Uterus (tissue), 4 donors: ENCODE measurements around the gene HAUS8. TPM values are rescaled to one million over a fixed set of nuclear protein-coding genes. Genes with fewer than 3 reads are reported as not detected.

Experiments used
- DNase-seq, 2 donors: peaks; one replicate each; pipeline ENCODE4 v3.0.0-alpha.2; 2019 to 2020
- H3K27ac ChIP-seq, 2 donors: fragments of 200-600 bp; sonication (generic); 1 replicate in 1 of 2; 2 replicates in 1 of 2; pipeline ENCODE4 v1.5.1; 2016 to 2018
- H3K27me3 ChIP-seq, 2 donors: fragments of 200-600 bp; sonication (generic); one replicate each; pipeline ENCODE4 v1.5.1; 2018 to 2019; ENCODE audit warnings: control low read depth in 1 of 2
- H3K36me3 ChIP-seq, 2 donors: fragments of 200-600 bp; sonication (generic); one replicate each; pipeline ENCODE4 v1.5.1; 2019; ENCODE audit warnings: control low read depth in 1 of 2
- H3K4me1 ChIP-seq, 2 donors: fragments of 200-600 bp; sonication (generic); one replicate each; pipeline ENCODE4 v1.5.1; 2018 to 2019; ENCODE audit warnings: control low read depth in 1 of 2
- H3K4me3 ChIP-seq, 2 donors: fragments of 200-600 bp; sonication (generic); 1 replicate in 1 of 2; 2 replicates in 1 of 2; pipeline ENCODE4 v1.5.1; 2018 to 2019; ENCODE audit warnings: mild to moderate bottlenecking in 1 of 2
- H3K9me3 ChIP-seq, 2 donors: fragments of 200-600 bp; sonication (generic); one replicate each; pipeline ENCODE4 v1.5.1; 2019; ENCODE audit warnings: control low read depth in 1 of 2
- POLR2A ChIP-seq, 2 donors: fragments of 450-650 bp; IDR thresholded peaks; one replicate each; pipeline ENCODE4 v1.6.1; 2016; ENCODE audit warnings: antibody characterized with exemption in 2 of 2, mild to moderate bottlenecking in 1 of 2, moderate library complexity in 1 of 2
- intact Hi-C: fragments of 100-400 bp; cut with DNase I; formaldehyde crosslinking; loops from one replicate; pipeline ENCODE4 v1.15.1; 2023; ENCODE audit warnings: low total_unique reads
- total RNA-seq, 4 donors: library from RNA; depleted of rRNA in 3 of 4; stranded (reverse); fragments of >200 nt in 3 of 4; gene quantifications; one replicate each; pipeline versions ENCODE4 v1.1.0 to v1.2.4, GENCODE V29; 2014 to 2023
- TF ChIP-seq, protein P1 (sequence below), 4 experiments: fragments of 200-600 bp in 2 of 4; fragments of 450-650 bp in 2 of 4; sonication (generic) in 2 of 4; IDR thresholded peaks; one replicate each; pipeline ENCODE4 v1.5.1; 2016 to 2019; ENCODE audit warnings: antibody characterized with exemption in 4 of 4, mild to moderate bottlenecking in 2 of 4, moderate library complexity in 1 of 4
- donor health status: DM: yes; HTN: yes; CAD: no.

HAUS8 gene
- total RNA-seq, 4 donors from 2014 or later, result 2.6 to 11.5 (median 6.9) TPM

DNA sequence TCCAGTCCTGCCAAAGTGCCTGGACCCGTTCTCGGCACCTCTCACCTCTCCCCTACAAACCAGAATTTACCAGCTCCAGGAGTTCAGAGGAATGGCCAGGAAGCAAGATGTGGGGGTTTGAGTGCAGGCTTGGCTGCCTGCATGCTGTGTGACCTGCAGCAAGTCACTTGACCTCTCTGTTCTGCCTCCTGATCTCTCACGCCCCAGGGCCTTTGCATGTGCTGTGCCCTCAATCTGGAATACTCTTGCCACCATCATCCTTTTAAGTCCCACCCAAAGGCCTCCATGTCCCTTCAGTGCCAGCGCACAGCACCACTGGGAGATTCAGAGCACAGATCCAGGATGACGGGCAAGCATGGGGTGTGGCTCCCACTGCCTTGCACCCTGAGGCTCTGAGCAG, 43.7 kb upstream of the HAUS8 start:
- DNase-seq, result no peak
- Histone ChIP-seq H3K27ac (no peak overlapping the region), H3K9me3 (no peaks in the 10 kb centered on the region), H3K27me3 (no peaks in the 10 kb centered on the region), H3K4me3 (no peak overlapping the region), H3K4me1 (no peaks in the 10 kb centered on the region), H3K36me3 (no peaks in the 10 kb centered on the region)
- intact Hi-C loops, result no loop called here
- TF ChIP-seq POLR2A (IDR thresholded peaks at IDR 0.05), result no peak
- TF ChIP-seq, protein P1, sequence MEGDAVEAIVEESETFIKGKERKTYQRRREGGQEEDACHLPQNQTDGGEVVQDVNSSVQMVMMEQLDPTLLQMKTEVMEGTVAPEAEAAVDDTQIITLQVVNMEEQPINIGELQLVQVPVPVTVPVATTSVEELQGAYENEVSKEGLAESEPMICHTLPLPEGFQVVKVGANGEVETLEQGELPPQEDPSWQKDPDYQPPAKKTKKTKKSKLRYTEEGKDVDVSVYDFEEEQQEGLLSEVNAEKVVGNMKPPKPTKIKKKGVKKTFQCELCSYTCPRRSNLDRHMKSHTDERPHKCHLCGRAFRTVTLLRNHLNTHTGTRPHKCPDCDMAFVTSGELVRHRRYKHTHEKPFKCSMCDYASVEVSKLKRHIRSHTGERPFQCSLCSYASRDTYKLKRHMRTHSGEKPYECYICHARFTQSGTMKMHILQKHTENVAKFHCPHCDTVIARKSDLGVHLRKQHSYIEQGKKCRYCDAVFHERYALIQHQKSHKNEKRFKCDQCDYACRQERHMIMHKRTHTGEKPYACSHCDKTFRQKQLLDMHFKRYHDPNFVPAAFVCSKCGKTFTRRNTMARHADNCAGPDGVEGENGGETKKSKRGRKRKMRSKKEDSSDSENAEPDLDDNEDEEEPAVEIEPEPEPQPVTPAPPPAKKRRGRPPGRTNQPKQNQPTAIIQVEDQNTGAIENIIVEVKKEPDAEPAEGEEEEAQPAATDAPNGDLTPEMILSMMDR (IDR thresholded peaks at IDR 0.05), result no peak

DNA sequence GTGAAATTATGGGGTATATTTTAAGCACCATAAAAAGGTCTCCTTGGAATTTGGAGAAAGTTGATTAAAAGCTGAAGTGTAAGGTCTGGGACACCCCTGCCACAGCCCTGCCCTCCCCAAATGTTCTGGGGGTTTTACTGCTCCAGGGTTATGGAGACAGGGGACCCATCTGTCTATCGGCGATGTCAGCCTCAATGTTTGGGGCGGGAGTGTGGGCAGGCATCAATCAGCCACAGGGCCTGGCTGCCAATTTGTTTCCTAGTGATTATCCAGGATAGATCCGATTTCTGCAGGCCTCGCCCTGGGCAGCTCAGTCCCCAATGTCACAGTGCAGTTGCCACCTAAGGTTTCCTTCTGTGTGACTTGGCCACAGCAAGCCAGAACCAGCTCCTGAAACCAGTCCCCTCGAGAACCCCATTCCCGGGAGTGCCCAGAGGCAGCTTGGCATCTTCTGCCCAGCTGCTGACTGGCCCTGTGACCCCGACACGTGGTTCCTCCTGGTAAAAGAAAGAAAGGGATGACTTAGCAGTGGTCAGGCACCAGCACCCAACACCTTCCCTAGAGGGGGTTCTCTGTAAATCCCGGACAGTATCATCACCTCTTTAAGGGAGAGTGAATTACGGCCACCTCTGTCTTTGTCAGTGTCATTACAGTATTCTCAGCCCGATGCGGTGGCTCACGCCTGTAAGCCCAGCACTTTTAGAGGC, 41.9 kb upstream of the HAUS8 start:
- H3K27me3 ChIP-seq, result no peaks in the 10 kb centered on the region
- TF ChIP-seq POLR2A (IDR thresholded peaks at IDR 0.05), result no peak
- TF ChIP-seq, protein P1 (IDR thresholded peaks at IDR 0.05), result no peak
- intact Hi-C loops, result no loop called here
- no peak for DNase-seq
- no peaks in the 10 kb centered on the region for H3K9me3 ChIP-seq
- H3K4me1 ChIP-seq, result no peaks in the 10 kb centered on the region
- no peak overlapping the region for H3K4me3 ChIP-seq
- H3K36me3 ChIP-seq, result no peaks in the 10 kb centered on the region
- H3K27ac ChIP-seq, result peak overlapping the region in 1 of 2 donors; percentile 52

DNA sequence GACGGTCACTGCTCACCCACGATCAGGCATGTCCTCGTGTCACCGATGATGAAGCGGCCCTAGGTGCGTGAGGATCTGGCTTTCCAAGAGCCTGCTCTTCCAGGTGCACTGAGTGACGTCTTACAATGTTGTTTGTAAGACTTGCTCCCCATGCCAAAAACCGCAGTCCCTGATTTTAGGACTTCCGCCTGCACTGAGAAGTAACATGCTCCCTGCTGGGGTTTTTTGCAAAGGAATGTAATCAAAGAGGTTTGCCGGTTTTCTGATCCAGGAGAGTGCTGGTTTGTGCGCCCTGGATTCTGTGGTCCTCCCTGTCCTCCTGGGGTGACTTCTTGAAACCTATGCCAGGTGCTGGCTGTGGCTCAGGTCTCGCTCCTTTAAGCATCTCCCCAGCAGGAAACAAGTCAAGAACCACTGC, 39.2 kb upstream of the HAUS8 start:
- no peaks in the 10 kb centered on the region for H3K27me3 ChIP-seq
- intact Hi-C loops, result no loop called here
- no peaks in the 10 kb centered on the region for H3K36me3 ChIP-seq
- no peak overlapping the region for H3K4me3 ChIP-seq
- H3K27ac ChIP-seq, result no peak overlapping the region
- TF ChIP-seq, protein P1 (IDR thresholded peaks at IDR 0.05), result no peak
- no peak for TF ChIP-seq POLR2A (IDR thresholded peaks at IDR 0.05)
- no peak for DNase-seq
- no peaks in the 10 kb centered on the region for H3K9me3 ChIP-seq
- H3K4me1 ChIP-seq, result no peaks in the 10 kb centered on the region

DNA sequence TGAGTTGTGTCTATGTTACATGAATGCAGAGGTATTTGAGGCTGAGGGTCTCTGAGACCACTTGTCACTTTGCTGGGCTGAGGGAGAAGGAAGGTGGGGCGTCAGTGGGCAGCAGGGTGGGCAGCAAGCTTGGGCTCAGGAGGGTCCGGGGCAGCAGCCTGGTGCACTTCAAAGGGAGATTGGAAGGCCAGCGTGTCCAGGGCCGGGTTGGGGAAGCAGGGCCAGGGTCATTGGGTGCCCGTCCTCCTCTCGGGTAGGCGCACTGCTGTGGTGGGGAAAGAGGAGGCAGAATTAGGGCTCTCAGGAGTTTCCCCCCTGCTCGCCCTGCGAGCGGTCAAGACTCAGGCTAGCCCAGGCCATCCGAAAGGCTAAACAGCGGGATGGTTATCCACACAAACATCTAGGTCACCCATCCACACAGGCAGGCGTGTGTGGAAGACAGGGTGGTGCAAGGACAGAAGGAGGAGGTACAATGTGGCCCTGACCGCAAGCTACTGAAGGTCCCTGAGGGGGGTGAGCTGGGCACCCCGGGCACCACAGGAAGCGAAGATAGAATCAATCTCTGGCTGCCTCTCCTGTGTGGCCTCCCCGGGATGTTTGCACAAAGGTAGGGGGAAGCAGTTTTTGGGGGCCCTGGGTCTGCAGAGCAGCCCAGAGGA, 38.0 kb upstream of the HAUS8 start:
- Histone ChIP-seq H3K4me3 (no peak overlapping the region), H3K27me3 (no peaks in the 10 kb centered on the region), H3K27ac (peak overlapping the region in 1 of 2 donors; percentile 2), H3K36me3 (no peaks in the 10 kb centered on the region), H3K4me1 (peaks cover 0 to 3% of the 10 kb centered on the region in 2 donors), H3K9me3 (no peaks in the 10 kb centered on the region)
- intact Hi-C loops, result no loop called here
- no peak for DNase-seq
- TF ChIP-seq POLR2A (IDR thresholded peaks at IDR 0.05), result no peak
- TF ChIP-seq, protein P1 (IDR thresholded peaks at IDR 0.05), result no peak

DNA sequence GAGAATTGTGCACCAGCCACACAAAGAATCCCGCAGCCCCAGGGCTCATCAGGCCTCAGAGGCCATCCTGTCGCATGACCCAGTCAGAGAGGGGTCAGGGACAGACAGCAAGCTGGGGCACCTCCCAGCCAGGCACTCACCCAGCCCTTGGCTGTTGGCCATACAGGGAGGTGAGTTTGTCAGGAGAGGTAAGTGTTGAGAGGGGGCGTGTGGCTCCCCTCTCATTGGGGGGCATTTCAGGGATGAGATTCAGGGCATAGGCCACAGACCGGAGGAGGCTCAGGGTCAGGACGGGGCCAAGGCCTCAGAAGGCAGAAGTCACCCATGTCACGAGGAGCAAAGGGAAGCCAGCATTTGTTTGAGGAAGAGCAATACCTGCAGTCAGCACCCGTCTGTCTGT, 37.4 kb upstream of the HAUS8 start:
- no peaks in the 10 kb centered on the region for H3K27me3 ChIP-seq
- H3K4me1 ChIP-seq, result peaks cover 1 to 6% of the 10 kb centered on the region in 2 donors
- TF ChIP-seq, protein P1 (IDR thresholded peaks at IDR 0.05), result no peak
- TF ChIP-seq POLR2A (IDR thresholded peaks at IDR 0.05), result no peak
- peak overlapping the region in 1 of 2 donors; percentile 2 for H3K27ac ChIP-seq
- no peaks in the 10 kb centered on the region for H3K36me3 ChIP-seq
- intact Hi-C loops, result no loop called here
- no peak overlapping the region for H3K4me3 ChIP-seq
- no peak for DNase-seq
- H3K9me3 ChIP-seq, result no peaks in the 10 kb centered on the region
